Right lung (tissue), 5 donors: ENCODE measurements around the gene KRT26. TPM values are rescaled to one million over a fixed set of nuclear protein-coding genes. Genes with fewer than 3 reads are reported as not detected.

Experiments used
- DNase-seq, 2 donors: peaks; one replicate each; pipeline ENCODE4 v3.0.0-alpha.2; 2013
- polyA plus RNA-seq, 5 donors: library from polyadenylated mRNA; unstranded; fragments of 120-200 nt; gene quantifications; one replicate each; pipeline versions ENCODE4 v1.2.1 to v1.2.3, GENCODE V29; 2013; ENCODE audit warnings: inconsistent platforms in 1 of 5, low replicate concordance in 1 of 5; ENCODE audit not compliant: insufficient read length in 5 of 5, insufficient read depth in 1 of 5

The KRT26 gene
- polyA plus RNA-seq, 5 donors = not detected

- DNase-seq = peak; percentile 29 to 36
These were observed 44.4 kb downstream of the KRT26 start for GRCh38 chr17:40727447-40728231.

GRCh38 chr17:40726919-40727318 is 45.1 kb downstream of the KRT26 start:
- DNase-seq = no peak

- no peak for DNase-seq
These were observed 47.3 kb downstream of the KRT26 start for GRCh38 chr17:40724656-40725055.

- DNase-seq = no peak
These were observed 49.8 kb downstream of the KRT26 start for GRCh38 chr17:40722241-40722640.

- no peak for DNase-seq
These were observed 51.1 kb downstream of the KRT26 start for GRCh38 chr17:40720899-40721298.

- DNase-seq = no peak
These were observed 53.1 kb downstream of the KRT26 start for GRCh38 chr17:40718930-40719329.

- no peak for DNase-seq
These were observed 54.2 kb downstream of the KRT26 start for GRCh38 chr17:40717776-40718175.

Other genes starting within 250 kb of the KRT26 start
- under 1 TPM; 0.37 to 0.76 (median 0.59) TPM for gene CCR7, start 206.7 kb downstream of the KRT26 start, polyA plus RNA-seq
- gene SMARCE1, start 124.4 kb downstream of the KRT26 start, polyA plus RNA-seq = 100 to 1,000 TPM; 223 to 279 (median 246) TPM
- gene KRT222, start 107.0 kb downstream of the KRT26 start, polyA plus RNA-seq = under 1 TPM; 0.33 to 0.80 (median 0.36) TPM
- under 1 TPM in 1 of 5 donors, not detected in 4; 0.10 TPM for gene KRT24, start 68.4 kb downstream of the KRT26 start, polyA plus RNA-seq
- gene KRT25, start 16.9 kb downstream of the KRT26 start, polyA plus RNA-seq = not detected
- gene KRT27, start 10.3 kb upstream of the KRT26 start, polyA plus RNA-seq = under 1 TPM in 4 of 5 donors, not detected in 1; 0.10 to 0.43 (median 0.34) TPM
- gene KRT28, start 27.8 kb upstream of the KRT26 start, polyA plus RNA-seq = not detected
- gene KRT10, start 50.4 kb upstream of the KRT26 start, polyA plus RNA-seq = 10 to 100 TPM; 27.5 to 58.8 (median 45.4) TPM
- under 1 TPM in 3 of 5 donors, not detected in 2; 0.06 to 0.14 (median 0.13) TPM for gene KRT12, start 95.0 kb upstream of the KRT26 start, polyA plus RNA-seq
- gene KRT20, start 113.0 kb upstream of the KRT26 start, polyA plus RNA-seq = not detected
- under 1 TPM in 3 of 5 donors, not detected in 2; 0.18 to 0.35 (median 0.21) TPM for gene KRT23, start 165.4 kb upstream of the KRT26 start, polyA plus RNA-seq
- under 1 TPM in 1 of 5 donors, not detected in 4; 0.35 TPM for gene KRT39, start 194.7 kb upstream of the KRT26 start, polyA plus RNA-seq
- gene KRT40, start 212.1 kb upstream of the KRT26 start, polyA plus RNA-seq = under 1 TPM in 2 of 5 donors, not detected in 3; 0.06 to 0.70 TPM
- gene KRTAP3-3, start 222.0 kb upstream of the KRT26 start, polyA plus RNA-seq = not detected
- gene KRTAP3-2, start 227.7 kb upstream of the KRT26 start, polyA plus RNA-seq = not detected
- gene KRTAP3-1, start 236.9 kb upstream of the KRT26 start, polyA plus RNA-seq = not detected